GM23338 (cell line): ENCODE data around the gene BBOX1. TPM values are rescaled to one million over a fixed set of nuclear protein-coding genes. Genes with fewer than 3 reads are reported as not detected.

Experiments used
- ATAC-seq: fragments of 200-7000 bp; cut with Tn5 transposase; 3 replicates; pipeline ENCODE4 v1.9.1; 2020
- DNase-seq: peaks from one replicate; pipeline ENCODE4 v3.0.0-alpha.2; 2015; ENCODE audit warnings: low spot score
- H2AFZ ChIP-seq: fragments of 200-600 bp; sonication (generic); 2 replicates; pipeline ENCODE4 v1.8.0; 2016; ENCODE audit warnings: antibody characterized with exemption, mild to moderate bottlenecking, moderate library complexity
- H3F3A ChIP-seq: fragments of 200-600 bp; sonication (generic); replicated peaks from 2 replicates; pipeline ENCODE4 v1.8.0; 2017; ENCODE audit warnings: antibody characterized with exemption, mixed run types, low read depth
- H3K27ac ChIP-seq: fragments of 200-600 bp; sonication (generic); 2 replicates; pipeline ENCODE4 v1.6.1; 2016; ENCODE audit warnings: low read depth
- H3K27me3 ChIP-seq: fragments of 200-600 bp; sonication (generic); 2 replicates; pipeline ENCODE4 v1.8.0; 2016; ENCODE audit warnings: mild to moderate bottlenecking, mixed run types, moderate library complexity; ENCODE audit not compliant: insufficient read depth
- H3K36me3 ChIP-seq: fragments of 200-600 bp; sonication (generic); 2 replicates; pipeline ENCODE4 v1.8.0; 2016; ENCODE audit warnings: mild to moderate bottlenecking; ENCODE audit not compliant: insufficient read depth
- H3K4me1 ChIP-seq: fragments of 200-600 bp; sonication (generic); 2 replicates; pipeline ENCODE4 v1.8.0; 2016; ENCODE audit warnings: mild to moderate bottlenecking, moderate library complexity; ENCODE audit not compliant: insufficient read depth
- H3K4me2 ChIP-seq: fragments of 200-600 bp; sonication (generic); 2 replicates; pipeline ENCODE4 v1.7.1; 2017; ENCODE audit warnings: mixed run types
- H3K4me3 ChIP-seq: fragments of 200-600 bp; sonication (generic); 2 replicates; pipeline ENCODE4 v1.6.1; 2016; ENCODE audit warnings: mixed run types
- H3K79me2 ChIP-seq: fragments of 200-600 bp; sonication (generic); replicated peaks from 2 replicates; pipeline ENCODE4 v1.8.0; 2017; ENCODE audit warnings: mild to moderate bottlenecking; ENCODE audit not compliant: insufficient read depth
- H3K9me2 ChIP-seq: fragments of 200-600 bp; sonication (generic); 2 replicates; pipeline ENCODE4 v1.8.0; 2017; ENCODE audit not compliant: insufficient read depth
- H4K20me1 ChIP-seq: fragments of 200-600 bp; sonication (generic); replicated peaks from 2 replicates; pipeline ENCODE4 v1.8.0; 2017; ENCODE audit warnings: mild to moderate bottlenecking; ENCODE audit not compliant: insufficient read depth
- H3K27ac Mint-ChIP-seq: 2 replicates; pipeline ENCODE4 v1.8.0; 2020; ENCODE audit warnings: inconsistent platforms, mild to moderate bottlenecking, moderate library complexity, mixed read lengths
- H3K27me3 Mint-ChIP-seq: 3 replicates; pipeline ENCODE4 v1.8.0; 2022; ENCODE audit warnings: low read depth, mild to moderate bottlenecking, moderate library complexity, mixed read lengths, inconsistent platforms; ENCODE audit not compliant: insufficient read depth, poor library complexity
- H3K36me3 Mint-ChIP-seq: 3 replicates; pipeline ENCODE4 v1.8.0; 2021; ENCODE audit warnings: low read depth, mild to moderate bottlenecking, inconsistent platforms, moderate library complexity, mixed read lengths
- H3K4me1 Mint-ChIP-seq: 3 replicates; pipeline ENCODE4 v1.8.0; 2020; ENCODE audit warnings: mild to moderate bottlenecking, inconsistent platforms, mixed read lengths
- H3K4me3 Mint-ChIP-seq: 3 replicates; pipeline ENCODE4 v1.8.0; 2021; ENCODE audit warnings: moderate library complexity, mild to moderate bottlenecking, inconsistent platforms, mixed read lengths
- H3K9me3 Mint-ChIP-seq: 3 replicates; pipeline ENCODE4 v1.8.0; 2020; ENCODE audit warnings: moderate library complexity, mild to moderate bottlenecking, inconsistent platforms, mixed read lengths
- CREB1 ChIP-seq: fragments of 250-450 bp; sonication (Bioruptor Pico); IDR thresholded peaks from 2 replicates; pipeline ENCODE4 v1.5.0; 2020; ENCODE audit warnings: low read depth, mild to moderate bottlenecking, moderate library complexity
- EZH2 ChIP-seq: fragments of 200-600 bp; sonication (generic); IDR thresholded peaks from one replicate; pipeline ENCODE4 v1.8.0; 2017; ENCODE audit warnings: antibody characterized with exemption, mild to moderate bottlenecking, low read depth; ENCODE audit not compliant: unreplicated experiment
- EZH2phosphoT487 ChIP-seq: fragments of 200-600 bp; sonication (generic); IDR thresholded peaks from one replicate; pipeline ENCODE4 v1.8.1; 2018; ENCODE audit warnings: antibody characterized with exemption; ENCODE audit not compliant: unreplicated experiment
- JUNB ChIP-seq: IDR thresholded peaks from one replicate; pipeline ENCODE4 v1.6.1; 2016; ENCODE audit warnings: antibody characterized with exemption; ENCODE audit not compliant: unreplicated experiment
- NANOG ChIP-seq: IDR thresholded peaks from 2 replicates; pipeline ENCODE4 v1.6.1; 2016; ENCODE audit warnings: antibody characterized with exemption, borderline replicate concordance
- STAT1 ChIP-seq: IDR thresholded peaks from one replicate; pipeline ENCODE4 v1.6.1; 2016; ENCODE audit warnings: antibody characterized with exemption; ENCODE audit not compliant: unreplicated experiment
- polyA plus RNA-seq: library from polyadenylated mRNA; unstranded; fragments of >200 nt; fragmentation: Nextera tagmentation; extraction: Ambion mirVana; gene quantifications from 2 replicates; pipeline ENCODE4 v1.2.1, GENCODE V29; 2016
- total RNA-seq: library from RNA; depleted of rRNA; stranded (reverse); fragments of >200 nt; shearing (Covaris generic); gene quantifications from 2 replicates; pipeline ENCODE4 v1.2.3, GENCODE V29; 2014
- TF ChIP-seq, protein P1 (sequence below): IDR thresholded peaks from one replicate; pipeline ENCODE4 v1.6.1; 2018; ENCODE audit warnings: antibody characterized with exemption; ENCODE audit not compliant: unreplicated experiment
- TF ChIP-seq, protein P2 (sequence below), 2 experiments: fragments of 200-600 bp in 1 of 2; sonication (generic) in 1 of 2; conservative IDR thresholded peaks; 2 replicates each; pipeline versions ENCODE4 v1.5.1 to v1.6.1; 2016 to 2017; ENCODE audit warnings: antibody characterized with exemption in 2 of 2, low read depth in 2 of 2, mild to moderate bottlenecking in 2 of 2, moderate library complexity in 1 of 2
- TF ChIP-seq, protein P3 (sequence below): IDR thresholded peaks from 2 replicates; pipeline ENCODE4 v1.6.1; 2016; ENCODE audit warnings: antibody characterized with exemption

BBOX1 gene
- total and polyA plus RNA-seq, 2 experiments from 2014 or later, result not detected

DNA sequence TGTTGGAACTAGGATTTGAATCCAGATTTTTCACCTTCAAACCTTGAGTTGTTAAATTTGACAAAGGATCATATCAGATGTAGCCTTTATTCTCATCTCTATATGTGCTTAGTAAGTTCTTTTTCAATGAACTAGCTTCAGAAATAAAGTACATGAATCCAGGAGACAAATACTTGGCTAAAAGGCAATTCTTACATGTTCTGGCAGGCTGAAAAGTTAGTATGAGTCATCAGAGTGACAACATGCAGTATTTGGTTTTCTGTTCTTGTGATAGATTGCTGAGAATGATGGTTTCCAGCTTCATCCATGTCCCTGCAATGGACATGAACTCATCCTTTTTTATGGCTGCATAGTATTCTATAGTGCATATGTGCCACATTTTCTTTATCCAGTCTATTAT, 40.4 kb downstream of the BBOX1 start (continued):
- TF ChIP-seq, protein P1, sequence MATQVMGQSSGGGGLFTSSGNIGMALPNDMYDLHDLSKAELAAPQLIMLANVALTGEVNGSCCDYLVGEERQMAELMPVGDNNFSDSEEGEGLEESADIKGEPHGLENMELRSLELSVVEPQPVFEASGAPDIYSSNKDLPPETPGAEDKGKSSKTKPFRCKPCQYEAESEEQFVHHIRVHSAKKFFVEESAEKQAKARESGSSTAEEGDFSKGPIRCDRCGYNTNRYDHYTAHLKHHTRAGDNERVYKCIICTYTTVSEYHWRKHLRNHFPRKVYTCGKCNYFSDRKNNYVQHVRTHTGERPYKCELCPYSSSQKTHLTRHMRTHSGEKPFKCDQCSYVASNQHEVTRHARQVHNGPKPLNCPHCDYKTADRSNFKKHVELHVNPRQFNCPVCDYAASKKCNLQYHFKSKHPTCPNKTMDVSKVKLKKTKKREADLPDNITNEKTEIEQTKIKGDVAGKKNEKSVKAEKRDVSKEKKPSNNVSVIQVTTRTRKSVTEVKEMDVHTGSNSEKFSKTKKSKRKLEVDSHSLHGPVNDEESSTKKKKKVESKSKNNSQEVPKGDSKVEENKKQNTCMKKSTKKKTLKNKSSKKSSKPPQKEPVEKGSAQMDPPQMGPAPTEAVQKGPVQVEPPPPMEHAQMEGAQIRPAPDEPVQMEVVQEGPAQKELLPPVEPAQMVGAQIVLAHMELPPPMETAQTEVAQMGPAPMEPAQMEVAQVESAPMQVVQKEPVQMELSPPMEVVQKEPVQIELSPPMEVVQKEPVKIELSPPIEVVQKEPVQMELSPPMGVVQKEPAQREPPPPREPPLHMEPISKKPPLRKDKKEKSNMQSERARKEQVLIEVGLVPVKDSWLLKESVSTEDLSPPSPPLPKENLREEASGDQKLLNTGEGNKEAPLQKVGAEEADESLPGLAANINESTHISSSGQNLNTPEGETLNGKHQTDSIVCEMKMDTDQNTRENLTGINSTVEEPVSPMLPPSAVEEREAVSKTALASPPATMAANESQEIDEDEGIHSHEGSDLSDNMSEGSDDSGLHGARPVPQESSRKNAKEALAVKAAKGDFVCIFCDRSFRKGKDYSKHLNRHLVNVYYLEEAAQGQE, result no peak
- no peak for TF ChIP-seq JUNB
- TF ChIP-seq EZH2phosphoT487, result no peak
- no peak for TF ChIP-seq STAT1
- TF ChIP-seq CREB1, result no peak
- no peak for TF ChIP-seq EZH2
- TF ChIP-seq, protein P2, sequence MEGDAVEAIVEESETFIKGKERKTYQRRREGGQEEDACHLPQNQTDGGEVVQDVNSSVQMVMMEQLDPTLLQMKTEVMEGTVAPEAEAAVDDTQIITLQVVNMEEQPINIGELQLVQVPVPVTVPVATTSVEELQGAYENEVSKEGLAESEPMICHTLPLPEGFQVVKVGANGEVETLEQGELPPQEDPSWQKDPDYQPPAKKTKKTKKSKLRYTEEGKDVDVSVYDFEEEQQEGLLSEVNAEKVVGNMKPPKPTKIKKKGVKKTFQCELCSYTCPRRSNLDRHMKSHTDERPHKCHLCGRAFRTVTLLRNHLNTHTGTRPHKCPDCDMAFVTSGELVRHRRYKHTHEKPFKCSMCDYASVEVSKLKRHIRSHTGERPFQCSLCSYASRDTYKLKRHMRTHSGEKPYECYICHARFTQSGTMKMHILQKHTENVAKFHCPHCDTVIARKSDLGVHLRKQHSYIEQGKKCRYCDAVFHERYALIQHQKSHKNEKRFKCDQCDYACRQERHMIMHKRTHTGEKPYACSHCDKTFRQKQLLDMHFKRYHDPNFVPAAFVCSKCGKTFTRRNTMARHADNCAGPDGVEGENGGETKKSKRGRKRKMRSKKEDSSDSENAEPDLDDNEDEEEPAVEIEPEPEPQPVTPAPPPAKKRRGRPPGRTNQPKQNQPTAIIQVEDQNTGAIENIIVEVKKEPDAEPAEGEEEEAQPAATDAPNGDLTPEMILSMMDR (conservative IDR thresholded peaks at IDR 0.05; ENCODE audit: low read depth in 2 of 2), result no peak
- no peak for TF ChIP-seq NANOG
- TF ChIP-seq, protein P3, sequence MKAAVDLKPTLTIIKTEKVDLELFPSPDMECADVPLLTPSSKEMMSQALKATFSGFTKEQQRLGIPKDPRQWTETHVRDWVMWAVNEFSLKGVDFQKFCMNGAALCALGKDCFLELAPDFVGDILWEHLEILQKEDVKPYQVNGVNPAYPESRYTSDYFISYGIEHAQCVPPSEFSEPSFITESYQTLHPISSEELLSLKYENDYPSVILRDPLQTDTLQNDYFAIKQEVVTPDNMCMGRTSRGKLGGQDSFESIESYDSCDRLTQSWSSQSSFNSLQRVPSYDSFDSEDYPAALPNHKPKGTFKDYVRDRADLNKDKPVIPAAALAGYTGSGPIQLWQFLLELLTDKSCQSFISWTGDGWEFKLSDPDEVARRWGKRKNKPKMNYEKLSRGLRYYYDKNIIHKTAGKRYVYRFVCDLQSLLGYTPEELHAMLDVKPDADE, result no peak

DNA sequence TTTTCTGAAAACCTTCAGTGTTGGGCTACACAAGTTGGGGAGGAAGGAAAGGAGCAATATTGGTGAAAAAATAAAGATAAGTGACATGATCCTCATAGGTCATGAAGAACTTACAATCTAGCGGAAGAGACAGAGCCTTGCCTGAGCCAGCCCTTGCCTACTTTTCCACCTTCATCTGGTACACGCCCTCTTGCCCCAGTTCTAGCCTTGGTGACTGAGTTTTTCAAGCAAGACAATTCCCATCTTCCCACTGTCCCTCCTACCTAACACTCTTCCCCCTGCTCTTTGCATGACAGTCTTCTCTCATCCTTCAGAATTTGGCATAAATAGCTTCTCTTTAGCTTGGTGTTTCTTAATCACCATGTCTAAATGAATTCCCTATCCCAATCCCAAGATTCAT, 42.6 kb downstream of the BBOX1 start:
- Histone ChIP-seq H3K27ac (no peak overlapping the region), H3F3A (no peaks in the 10 kb centered on the region), H3K9me2 (no peaks in the 10 kb centered on the region; the same call in 1 of the 2 replicates), H3K4me1 (0 out of 2 replicates have a peak, but pooled peaks cover 4% of the 10 kb centered on the region), H3K4me2 (no peak overlapping the region), H4K20me1 (no peaks in the 10 kb centered on the region), H3K27me3 (no peaks in the 10 kb centered on the region), H2AFZ (no peak overlapping the region), H3K79me2 (no peaks in the 10 kb centered on the region), H3K36me3 (no peaks in the 10 kb centered on the region), H3K4me3 (no peak overlapping the region)
- DNase-seq (no peak), ATAC-seq (no peak)
- Mint-ChIP-seq H3K9me3 (no peaks in the 10 kb centered on the region), H3K4me1 (peaks cover 10% of the 10 kb centered on the region), H3K4me3 (no peak overlapping the region), H3K27me3 (no peaks in the 10 kb centered on the region), H3K27ac (no peak overlapping the region), H3K36me3 (no peaks in the 10 kb centered on the region)
- TF ChIP-seq EZH2, result no peak
- TF ChIP-seq CREB1, result no peak
- TF ChIP-seq, protein P2 (conservative IDR thresholded peaks at IDR 0.05; ENCODE audit: low read depth in 2 of 2), result no peak
- TF ChIP-seq, protein P3, result no peak
